Limb (tissue), 2 donors: ENCODE data around the gene OR2H2.

Source experiments
- DNase-seq, 2 donors: peaks; one replicate each; pipeline ENCODE4 v3.0.0-alpha.2; 2016; ENCODE audit errors: extremely low spot score in 2 of 2

The OR2H2 gene

GRCh38 chr6:29591677-29592076 lies 6.8 kb downstream of the OR2H2 start:
- DNase-seq: no peak

DNA sequence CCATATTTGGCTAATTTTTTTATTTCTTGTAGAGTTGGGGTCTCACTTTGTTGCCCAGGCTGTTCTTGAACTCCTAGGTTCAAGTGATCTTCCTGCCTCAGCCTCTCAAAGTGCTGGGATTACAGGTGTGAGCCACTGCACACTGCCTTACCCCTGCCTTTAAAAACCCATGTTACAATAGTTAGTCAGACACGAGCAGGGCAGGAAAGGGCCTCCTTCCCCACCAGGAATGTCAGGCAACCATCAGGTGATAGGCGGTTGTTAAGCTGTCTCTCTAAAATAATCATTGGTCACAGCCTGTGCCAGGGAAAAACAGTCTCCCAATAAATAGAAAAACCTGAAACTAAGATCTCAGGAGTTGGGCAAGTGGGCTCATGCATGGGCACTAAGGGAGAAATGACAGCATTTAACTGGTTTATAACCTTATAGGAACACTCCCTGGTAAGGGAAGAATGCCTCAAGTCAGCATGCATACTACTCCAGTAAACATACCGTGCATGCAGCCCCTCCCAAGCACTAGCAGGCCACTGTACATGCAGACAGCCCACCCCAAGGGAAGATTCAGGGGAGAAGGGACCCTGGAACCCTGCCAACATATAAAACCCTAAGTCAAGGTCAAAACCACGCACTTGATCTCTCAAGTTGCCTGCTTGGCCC lies 8.4 kb downstream of the OR2H2 start:
- peak in 1 of 2 donors; percentile 31 for DNase-seq

DNA sequence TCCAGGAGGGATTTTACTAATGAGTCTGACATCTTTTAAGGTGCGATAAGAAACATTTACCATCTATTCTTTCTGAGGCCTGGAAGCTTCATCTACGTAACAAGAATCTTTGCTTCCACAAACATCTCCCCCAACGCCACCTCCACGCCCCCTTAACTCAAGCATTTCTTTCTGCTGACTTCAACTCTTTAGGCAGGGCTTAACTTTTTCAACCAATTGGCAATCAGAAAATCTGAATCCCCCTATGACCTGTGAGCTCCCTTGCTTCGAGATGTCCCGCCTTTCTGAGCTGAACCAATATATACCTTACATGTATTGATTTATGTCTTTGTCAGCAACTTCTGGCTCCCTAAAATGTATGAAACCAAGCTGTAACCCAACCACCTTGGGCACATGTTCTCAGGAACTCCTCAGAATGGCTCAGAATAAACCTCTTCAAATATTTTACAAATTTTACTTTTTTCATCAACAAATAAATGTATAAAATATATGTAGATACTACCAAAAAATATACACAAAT lies 11.5 kb downstream of the OR2H2 start:
- DNase-seq: no peak

- no peak for DNase-seq
Measured at GRCh38 chr6:29597184-29597583, 12.3 kb downstream of the OR2H2 start.

DNA sequence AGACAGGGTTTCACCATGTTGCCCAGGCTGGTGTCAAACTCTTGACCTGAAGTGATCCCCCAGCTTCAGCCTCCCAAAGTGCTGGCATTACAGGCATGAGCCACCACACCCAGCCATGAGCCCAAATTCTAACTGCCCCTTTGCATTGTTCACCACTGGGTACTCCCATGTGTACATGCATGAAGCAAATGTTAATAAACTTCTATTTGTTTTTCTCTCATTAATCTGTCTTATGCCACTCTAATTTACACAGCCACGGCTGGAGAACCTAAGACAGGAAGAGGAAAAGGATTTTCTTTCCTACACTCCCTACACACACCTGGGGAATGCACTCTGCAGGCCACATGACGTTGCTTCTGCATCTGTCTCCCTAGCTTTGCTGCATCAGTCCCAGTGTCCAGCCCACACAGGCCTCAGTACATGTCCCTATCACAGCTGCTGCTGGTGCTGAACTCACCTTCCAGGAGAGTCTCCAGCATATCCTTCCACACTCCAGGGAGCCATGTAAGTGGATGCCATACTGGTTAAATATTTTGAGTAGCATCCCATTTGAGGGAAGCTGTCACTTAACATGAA lies 13.3 kb downstream of the OR2H2 start:
- DNase-seq: no peak

DNA sequence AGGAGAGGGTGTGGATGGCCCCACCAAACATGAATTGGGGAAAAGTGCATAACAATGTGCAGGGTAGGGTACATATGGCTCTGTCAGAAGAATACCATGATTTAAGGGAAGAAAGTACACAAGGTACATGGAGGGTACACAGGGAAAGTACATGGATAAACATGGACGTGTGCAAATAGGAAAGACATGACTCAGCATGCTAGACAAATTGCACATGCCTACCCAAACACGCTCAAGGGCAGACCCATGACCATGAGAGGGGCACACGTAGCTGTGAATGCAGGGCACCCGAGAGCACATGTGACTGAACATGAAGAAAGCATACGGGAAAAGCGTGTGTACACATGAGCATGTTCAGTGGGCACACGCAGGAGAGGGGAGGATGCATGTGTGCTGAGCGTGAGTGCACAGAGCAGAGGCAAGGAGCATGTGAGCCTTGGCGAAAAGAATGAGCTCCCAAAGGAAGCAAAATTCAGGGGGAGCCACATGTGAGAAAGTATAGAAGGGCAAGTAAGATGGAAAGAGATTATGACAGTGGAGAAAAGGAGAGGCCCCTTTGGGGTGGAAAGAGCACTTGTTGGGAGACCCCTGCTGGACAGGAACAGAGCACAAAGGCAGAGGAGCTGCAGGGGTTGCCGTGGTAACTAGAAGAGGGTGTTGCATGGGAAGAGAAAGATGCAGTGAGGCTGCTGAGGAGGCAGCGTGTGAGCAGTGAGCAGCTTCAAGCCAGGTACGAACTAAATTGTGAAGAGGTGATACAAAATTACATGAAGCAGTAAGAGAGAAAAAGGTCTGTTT lies 17.8 kb downstream of the OR2H2 start:
- DNase-seq: no peak

DNA sequence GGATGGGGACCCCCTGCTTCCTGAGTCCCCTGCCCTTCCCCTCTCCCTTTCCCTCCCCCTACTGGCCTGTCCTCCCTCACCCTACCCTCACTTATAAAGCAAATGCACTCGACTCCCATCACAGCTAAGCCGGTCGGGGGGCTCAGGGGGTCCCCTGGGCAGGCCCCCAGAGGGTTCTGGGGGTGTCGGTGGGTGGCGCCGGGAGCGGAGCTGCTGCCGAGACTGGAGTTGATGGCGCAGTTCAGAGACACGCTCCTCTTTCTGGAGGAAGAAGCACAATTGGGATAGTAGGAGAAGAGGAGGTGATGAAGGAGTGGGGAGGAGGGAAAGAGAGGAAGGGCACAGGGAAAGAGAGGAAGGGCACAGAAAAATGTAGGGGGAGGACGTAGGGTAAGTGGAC lies 18.5 kb downstream of the OR2H2 start:
- DNase-seq: no peak

GRCh38 chr6:29603930-29604329 lies 19.0 kb downstream of the OR2H2 start:
- DNase-seq: no peak

GRCh38 chr6:29608131-29608530 lies 23.2 kb downstream of the OR2H2 start:
- no peak for DNase-seq

GRCh38 chr6:29610540-29610939 lies 25.6 kb downstream of the OR2H2 start:
- no peak for DNase-seq

DNA sequence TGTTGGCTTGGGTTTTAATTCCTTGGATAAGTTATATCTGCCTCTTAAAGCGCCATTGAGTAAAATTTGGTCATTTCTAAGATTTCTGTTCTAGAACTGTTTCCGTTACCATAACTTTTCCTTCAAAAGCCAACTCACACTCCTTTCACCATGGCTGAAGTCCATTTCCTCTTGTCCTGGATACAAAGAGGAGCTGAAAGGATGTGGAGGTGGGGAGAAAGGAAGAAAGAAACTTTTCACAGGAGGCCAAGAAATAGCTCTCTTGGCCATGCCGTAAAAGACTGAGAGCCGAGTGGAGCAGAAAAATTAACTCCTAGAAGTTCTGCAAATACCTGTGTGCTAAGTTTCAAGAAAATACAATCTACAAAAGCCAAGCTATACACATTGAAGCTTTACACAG lies 26.5 kb downstream of the OR2H2 start:
- no peak for DNase-seq

DNA sequence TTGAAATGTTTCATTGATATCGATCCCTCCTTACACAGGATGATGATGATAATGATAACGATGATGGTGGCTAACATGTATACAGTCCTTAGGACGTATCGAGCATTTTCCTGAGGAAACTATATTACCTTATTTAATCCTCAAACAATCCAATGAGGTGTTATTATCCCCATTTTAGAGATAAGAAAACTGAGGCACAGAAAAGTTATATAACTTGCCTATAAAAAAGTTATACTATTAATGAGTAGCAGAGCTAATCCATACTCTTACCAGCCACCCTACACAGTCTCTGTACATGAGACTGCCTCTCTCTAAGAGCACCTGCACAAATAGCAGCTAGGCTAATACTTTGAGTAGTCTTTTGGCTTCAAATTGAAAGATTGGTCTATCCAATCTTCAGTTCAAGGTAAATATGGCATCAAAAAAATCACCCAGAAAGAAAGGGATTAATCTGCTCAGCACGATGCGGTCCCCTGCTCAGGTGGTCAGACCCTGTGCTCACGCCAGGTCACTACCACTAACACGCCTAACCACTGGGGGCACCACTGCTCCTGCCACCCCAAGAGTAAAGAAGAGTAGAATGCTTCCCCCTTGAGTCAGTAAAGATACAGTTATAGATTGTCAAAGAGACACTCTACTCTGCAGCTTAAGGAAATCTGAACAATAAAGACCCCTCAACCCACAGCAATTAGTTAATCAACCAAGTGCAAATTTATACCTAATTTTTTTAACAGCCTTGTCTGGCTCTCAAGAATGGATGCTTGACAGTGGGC lies 33.0 kb downstream of the OR2H2 start:
- DNase-seq: no peak

DNA sequence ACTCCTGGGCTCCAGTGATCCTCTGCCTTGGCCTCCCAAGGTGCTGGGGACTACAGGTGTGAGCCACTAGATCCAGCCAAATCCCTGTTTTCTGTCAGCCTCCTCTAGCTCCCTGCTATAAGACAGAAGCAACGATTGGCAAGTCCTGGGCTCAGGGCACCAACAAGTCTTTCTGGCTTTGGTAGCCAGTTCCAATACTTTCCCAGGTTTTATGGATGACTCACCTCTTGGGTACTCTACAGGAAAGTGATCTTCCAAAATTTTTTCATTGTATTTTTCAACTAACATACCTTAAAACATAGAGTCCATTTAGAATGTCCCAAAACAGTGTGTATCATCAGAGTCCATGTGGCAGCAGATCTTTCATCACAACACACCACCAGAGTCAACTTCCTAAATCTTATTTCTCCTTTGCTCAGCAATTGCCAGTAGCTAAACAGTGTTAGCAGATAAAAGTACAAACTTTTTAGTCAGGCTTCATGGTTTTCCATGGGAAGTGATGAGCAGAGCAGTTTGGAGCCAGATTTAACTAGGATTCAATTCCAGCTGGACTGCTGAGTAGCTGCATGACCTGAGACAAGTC lies 34.7 kb downstream of the OR2H2 start:
- no peak for DNase-seq

DNA sequence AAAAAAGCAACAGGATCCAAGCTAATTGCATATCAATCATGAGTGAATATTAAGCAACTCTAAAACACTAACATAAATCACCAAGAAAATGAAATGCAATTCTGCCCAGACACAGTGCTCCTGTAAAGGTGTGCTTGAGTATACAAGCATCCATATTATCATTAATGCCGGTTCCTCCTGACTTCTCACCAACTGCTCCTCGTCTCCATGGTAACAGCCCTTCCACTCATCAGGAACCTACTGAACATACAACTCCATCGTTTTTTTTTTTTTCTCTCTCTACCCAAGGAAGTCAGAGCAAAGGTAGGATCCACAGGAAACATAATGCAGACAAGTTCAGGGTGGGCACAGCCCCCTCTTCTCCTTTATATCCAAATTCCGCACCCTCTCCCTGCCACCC lies 35.7 kb downstream of the OR2H2 start:
- no peak for DNase-seq

- DNase-seq: no peak
Measured at GRCh38 chr6:29624520-29624961, 39.6 kb downstream of the OR2H2 start.

DNA sequence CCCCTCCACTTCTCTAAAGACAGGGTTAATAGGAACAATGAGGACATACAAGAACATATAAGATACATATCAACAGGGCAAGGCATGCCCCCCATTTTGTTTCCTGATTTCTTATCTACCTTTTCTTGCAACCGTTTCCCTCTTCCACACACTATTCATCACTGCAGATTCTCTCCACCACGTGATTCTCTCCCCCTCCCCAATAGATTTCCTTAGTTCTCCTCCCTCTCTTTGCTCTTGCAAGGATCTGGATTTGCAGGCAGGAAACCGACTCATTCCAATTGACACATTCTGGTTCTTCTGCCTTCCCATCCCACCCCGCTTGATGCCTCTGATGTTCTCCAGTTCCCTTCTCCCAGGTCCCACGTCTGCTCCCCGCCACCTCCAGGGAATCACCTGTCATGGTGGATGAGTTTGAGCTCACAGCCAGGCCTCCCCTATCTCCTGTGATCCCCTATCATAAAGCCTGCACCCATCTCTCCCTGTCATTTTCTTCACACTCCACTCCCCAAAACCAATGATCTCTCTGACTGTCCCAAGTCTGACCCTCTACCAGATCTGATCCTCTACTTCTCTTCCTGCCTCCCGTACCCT lies 40.5 kb downstream of the OR2H2 start:
- no peak for DNase-seq

GRCh38 chr6:29626948-29627754 lies 42.2 kb downstream of the OR2H2 start:
- peak in 1 of 2 donors; percentile 52 for DNase-seq

DNA sequence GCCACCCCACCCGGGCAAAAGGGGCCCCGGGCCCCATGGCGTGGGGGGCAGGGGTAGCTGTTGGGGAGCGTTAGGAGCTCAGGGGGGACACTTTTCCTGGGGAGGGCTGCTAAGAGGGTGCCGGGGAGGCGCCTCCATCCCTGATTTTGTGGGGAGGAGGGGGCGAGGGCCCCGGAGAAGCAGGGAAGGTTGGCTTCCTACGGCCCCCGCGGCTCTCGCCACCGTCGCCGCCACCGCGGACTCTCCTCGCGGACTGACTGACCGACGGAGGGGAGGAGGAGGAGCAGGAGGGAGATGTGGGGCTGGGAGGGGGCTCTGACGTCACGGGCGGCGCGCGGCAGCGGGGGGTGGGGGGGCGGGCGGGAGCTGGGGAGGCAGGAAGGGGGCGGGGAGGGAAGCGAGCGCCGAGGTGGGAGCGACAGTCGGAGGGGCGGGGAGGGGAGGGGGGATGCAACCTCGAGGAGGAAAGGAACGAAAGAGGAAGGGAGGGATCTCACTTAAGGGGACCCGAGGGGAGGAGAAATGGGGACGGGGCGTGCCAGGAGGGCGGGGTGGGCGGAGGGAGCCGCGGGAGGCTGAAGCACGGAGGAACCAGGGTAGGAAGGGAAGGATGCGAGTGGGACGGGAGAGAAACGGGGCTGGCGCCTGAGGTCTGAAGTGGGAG lies 43.0 kb downstream of the OR2H2 start:
- peak; percentile 85 to 89 for DNase-seq
